ENCODE measurements around the gene PPP2R5E. TPM values are rescaled to one million over a fixed set of nuclear protein-coding genes. Genes with fewer than 3 reads are reported as not detected.
A peak's percentile ranks its signal among the peaks of the same experiment; 100 is the strongest.

Gene PPP2R5E
- total RNA-seq, 1 donor from 2014 or later = 72.0 TPM

DNA sequence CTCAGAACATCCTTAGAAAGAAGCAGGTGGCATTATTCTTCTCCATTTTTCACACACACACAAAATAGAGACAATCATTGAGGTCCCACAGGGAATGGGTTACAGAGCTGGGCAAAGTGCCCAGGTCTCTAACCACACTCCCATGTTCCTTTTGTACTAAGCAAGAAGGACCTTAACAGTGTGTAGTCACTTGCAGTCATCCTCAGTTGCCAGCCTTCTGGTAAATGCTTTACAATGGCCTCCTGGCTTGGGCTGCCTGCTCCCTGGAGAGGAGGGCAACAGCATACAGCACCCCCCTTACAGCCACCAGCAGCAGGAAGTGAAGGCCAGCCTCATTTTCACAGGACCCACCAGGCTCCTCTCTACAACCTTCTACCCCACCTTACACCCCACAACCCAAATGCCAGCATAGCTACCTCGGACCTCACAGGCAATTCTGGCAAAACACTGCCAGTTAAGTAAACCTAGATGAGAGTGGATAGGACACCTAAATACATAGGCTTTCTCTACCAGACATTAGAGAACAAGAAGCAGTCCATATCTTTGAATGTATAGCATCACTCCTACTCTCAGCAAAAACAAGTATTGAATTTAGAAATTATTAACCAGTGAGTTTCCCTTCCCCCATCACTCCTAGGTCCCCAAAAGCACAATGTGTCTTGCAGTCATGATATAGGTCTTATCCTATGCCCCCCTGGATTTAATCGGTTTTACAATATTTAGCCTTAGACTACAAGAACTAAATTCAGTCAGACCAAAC lies 88.1 kb downstream of the PPP2R5E start:
- Histone ChIP-seq H3K9me3 (ENCODE audit: low read depth) (no peaks in the 10 kb centered on the region), H3K4me2 (no peak overlapping the region), H3K27me3 (no peaks in the 10 kb centered on the region), H3K4me1 (peaks cover 6% of the 10 kb centered on the region), H3K27ac (no peak overlapping the region), H3K9ac (no peak overlapping the region), H3K79me2 (ENCODE audit: low read depth) (peaks cover 98% of the 10 kb centered on the region), H3K36me3 (no peaks in the 10 kb centered on the region), H4K20me1 (ENCODE audit: low read depth) (peaks cover 75% of the 10 kb centered on the region), H3F3A (ENCODE audit: low read depth) (no peaks in the 10 kb centered on the region), H3K4me3 (no peak overlapping the region), H2AFZ (replicated peaks) (no peak overlapping the region)
- H3K36me3 Mint-ChIP-seq = peaks cover 23% of the 10 kb centered on the region
- TF ChIP-seq, protein P1, sequence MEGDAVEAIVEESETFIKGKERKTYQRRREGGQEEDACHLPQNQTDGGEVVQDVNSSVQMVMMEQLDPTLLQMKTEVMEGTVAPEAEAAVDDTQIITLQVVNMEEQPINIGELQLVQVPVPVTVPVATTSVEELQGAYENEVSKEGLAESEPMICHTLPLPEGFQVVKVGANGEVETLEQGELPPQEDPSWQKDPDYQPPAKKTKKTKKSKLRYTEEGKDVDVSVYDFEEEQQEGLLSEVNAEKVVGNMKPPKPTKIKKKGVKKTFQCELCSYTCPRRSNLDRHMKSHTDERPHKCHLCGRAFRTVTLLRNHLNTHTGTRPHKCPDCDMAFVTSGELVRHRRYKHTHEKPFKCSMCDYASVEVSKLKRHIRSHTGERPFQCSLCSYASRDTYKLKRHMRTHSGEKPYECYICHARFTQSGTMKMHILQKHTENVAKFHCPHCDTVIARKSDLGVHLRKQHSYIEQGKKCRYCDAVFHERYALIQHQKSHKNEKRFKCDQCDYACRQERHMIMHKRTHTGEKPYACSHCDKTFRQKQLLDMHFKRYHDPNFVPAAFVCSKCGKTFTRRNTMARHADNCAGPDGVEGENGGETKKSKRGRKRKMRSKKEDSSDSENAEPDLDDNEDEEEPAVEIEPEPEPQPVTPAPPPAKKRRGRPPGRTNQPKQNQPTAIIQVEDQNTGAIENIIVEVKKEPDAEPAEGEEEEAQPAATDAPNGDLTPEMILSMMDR (IDR thresholded peaks at IDR 0.05) = no peak
- TF ChIP-seq EZH2phosphoT487 (IDR thresholded peaks at IDR 0.05) (no peak), EZH2 (IDR thresholded peaks at IDR 0.05) (no peak)
- no peaks in the 10 kb centered on the region for H3K9me3 Mint-ChIP-seq
- no peaks in the 10 kb centered on the region for H3K27me3 Mint-ChIP-seq (ENCODE audit: insufficient read depth, low read depth)
- peak overlapping the region; percentile 8 for H3K27ac Mint-ChIP-seq
- no peak overlapping the region for H3K4me3 Mint-ChIP-seq
- H3K4me1 Mint-ChIP-seq = peaks cover 8% of the 10 kb centered on the region
- DNase-seq (ENCODE audit: low spot score) = no peak

DNA sequence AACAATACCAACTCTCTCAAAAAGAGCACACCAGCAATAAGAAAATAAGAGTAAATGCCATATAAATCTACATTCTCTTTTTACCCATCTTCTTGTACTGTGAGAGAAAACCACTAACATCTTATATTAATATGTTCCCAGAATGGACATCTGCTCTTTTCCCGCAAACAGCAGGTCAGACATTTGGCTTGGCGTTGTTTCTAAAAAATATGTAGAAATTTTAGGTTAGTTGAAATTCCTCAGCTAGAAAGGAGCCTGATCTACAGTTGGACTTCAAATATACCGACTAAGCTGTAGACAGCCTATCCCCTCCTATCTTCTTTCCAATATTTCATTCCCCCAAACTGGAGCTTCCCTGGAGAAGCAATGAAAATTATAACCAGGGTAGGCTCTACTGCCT lies 88.7 kb downstream of the PPP2R5E start:
- no peaks in the 10 kb centered on the region for H3K27me3 ChIP-seq
- H3K27ac ChIP-seq = no peak overlapping the region
- Mint-ChIP-seq H3K9me3 (no peaks in the 10 kb centered on the region), H3K27ac (no peak overlapping the region), H3K4me1 (peaks cover 8% of the 10 kb centered on the region), H3K4me3 (no peak overlapping the region), H3K27me3 (ENCODE audit: insufficient read depth, low read depth) (no peaks in the 10 kb centered on the region), H3K36me3 (peaks cover 25% of the 10 kb centered on the region)
- no peaks in the 10 kb centered on the region for H3F3A ChIP-seq (ENCODE audit: low read depth)
- no peaks in the 10 kb centered on the region for H3K36me3 ChIP-seq
- no peak overlapping the region for H3K9ac ChIP-seq
- no peak for DNase-seq (ENCODE audit: low spot score)
- TF ChIP-seq, protein P1 (IDR thresholded peaks at IDR 0.05) = no peak
- TF ChIP-seq EZH2 (IDR thresholded peaks at IDR 0.05) (no peak), EZH2phosphoT487 (IDR thresholded peaks at IDR 0.05) (no peak)
- no peak overlapping the region for H3K4me3 ChIP-seq
- peaks cover 98% of the 10 kb centered on the region for H3K79me2 ChIP-seq (ENCODE audit: low read depth)
- peaks cover 6% of the 10 kb centered on the region for H3K4me1 ChIP-seq
- peaks cover 69% of the 10 kb centered on the region for H4K20me1 ChIP-seq (ENCODE audit: low read depth)
- no peak overlapping the region for H3K4me2 ChIP-seq
- H3K9me3 ChIP-seq (ENCODE audit: low read depth) = no peaks in the 10 kb centered on the region
- H2AFZ ChIP-seq (replicated peaks) = no peak overlapping the region

DNA sequence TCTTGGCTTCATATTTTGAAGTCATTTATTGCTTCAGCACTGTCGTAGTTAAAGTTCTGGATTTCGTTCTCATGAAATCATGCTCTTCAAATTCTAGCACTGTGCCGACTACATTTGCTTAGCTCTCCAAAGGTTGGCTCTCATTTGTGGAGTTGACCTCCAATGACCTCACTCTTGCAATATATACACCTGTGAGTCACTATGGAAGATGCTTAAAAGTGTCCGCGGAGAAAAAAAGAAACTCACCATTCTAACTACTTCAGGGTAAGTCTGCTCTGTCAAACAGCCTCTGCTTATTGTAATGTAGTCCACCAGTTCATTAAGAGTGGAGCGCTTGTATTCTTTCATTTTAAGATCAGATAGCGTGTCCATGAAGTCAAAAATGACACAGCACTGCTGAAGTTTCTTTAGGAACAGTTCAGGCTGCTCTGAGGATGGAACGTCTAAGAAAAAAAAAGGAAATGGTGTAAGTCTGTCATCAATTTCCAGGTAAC lies 89.7 kb downstream of the PPP2R5E start:
- no peak for TF ChIP-seq EZH2phosphoT487 (IDR thresholded peaks at IDR 0.05)
- Mint-ChIP-seq H3K27me3 (ENCODE audit: insufficient read depth, low read depth) (no peaks in the 10 kb centered on the region), H3K27ac (no peak overlapping the region), H3K36me3 (peaks cover 32% of the 10 kb centered on the region), H3K4me1 (peaks cover 8% of the 10 kb centered on the region), H3K4me3 (no peak overlapping the region), H3K9me3 (no peaks in the 10 kb centered on the region)
- H4K20me1 ChIP-seq (ENCODE audit: low read depth) = peaks cover 63% of the 10 kb centered on the region
- H3F3A ChIP-seq (ENCODE audit: low read depth) = no peaks in the 10 kb centered on the region
- DNase-seq (ENCODE audit: low spot score) = no peak
- no peak overlapping the region for H2AFZ ChIP-seq (replicated peaks)
- H3K9ac ChIP-seq = no peak overlapping the region
- H3K4me3 ChIP-seq = no peak overlapping the region
- H3K36me3 ChIP-seq = no peaks in the 10 kb centered on the region
- H3K9me3 ChIP-seq (ENCODE audit: low read depth) = no peaks in the 10 kb centered on the region
- H3K4me2 ChIP-seq = no peak overlapping the region
- H3K27me3 ChIP-seq = no peaks in the 10 kb centered on the region
- peaks cover 98% of the 10 kb centered on the region for H3K79me2 ChIP-seq (ENCODE audit: low read depth)
- no peak overlapping the region for H3K27ac ChIP-seq
- H3K4me1 ChIP-seq = peaks cover 6% of the 10 kb centered on the region

DNA sequence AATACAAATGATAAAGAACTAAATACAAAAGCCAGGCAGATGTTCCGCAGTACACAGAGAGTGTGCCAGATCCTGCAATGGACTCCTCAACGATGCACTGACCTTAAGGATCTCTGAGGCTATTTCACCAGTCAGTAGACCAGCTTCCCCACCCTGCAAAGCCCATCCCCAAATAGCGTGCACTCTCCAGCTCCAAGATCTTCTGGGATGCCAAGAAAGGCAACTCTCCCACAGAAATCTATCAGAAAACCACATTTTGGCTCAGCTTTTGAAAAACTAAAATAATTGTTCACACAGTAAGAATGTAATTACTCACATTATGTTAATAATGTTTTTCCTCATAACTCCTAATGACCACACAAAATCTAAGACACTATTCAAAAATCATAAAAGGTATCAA lies 90.4 kb downstream of the PPP2R5E start:
- Mint-ChIP-seq H3K4me3 (no peak overlapping the region), H3K36me3 (peaks cover 33% of the 10 kb centered on the region), H3K27me3 (ENCODE audit: insufficient read depth, low read depth) (no peaks in the 10 kb centered on the region), H3K4me1 (peaks cover 6% of the 10 kb centered on the region), H3K27ac (no peak overlapping the region), H3K9me3 (no peaks in the 10 kb centered on the region)
- H3K9ac ChIP-seq = no peak overlapping the region
- H3K4me1 ChIP-seq = peaks cover 6% of the 10 kb centered on the region
- no peaks in the 10 kb centered on the region for H3K9me3 ChIP-seq (ENCODE audit: low read depth)
- no peak overlapping the region for H2AFZ ChIP-seq (replicated peaks)
- no peaks in the 10 kb centered on the region for H3K27me3 ChIP-seq
- no peaks in the 10 kb centered on the region for H3F3A ChIP-seq (ENCODE audit: low read depth)
- no peaks in the 10 kb centered on the region for H3K36me3 ChIP-seq
- TF ChIP-seq EZH2phosphoT487 (IDR thresholded peaks at IDR 0.05) (no peak), EZH2 (IDR thresholded peaks at IDR 0.05) (no peak)
- TF ChIP-seq, protein P1 (IDR thresholded peaks at IDR 0.05) = no peak
- H3K4me2 ChIP-seq = no peak overlapping the region
- H3K79me2 ChIP-seq (ENCODE audit: low read depth) = peaks cover 97% of the 10 kb centered on the region
- no peak overlapping the region for H3K4me3 ChIP-seq
- H4K20me1 ChIP-seq (ENCODE audit: low read depth) = peaks cover 56% of the 10 kb centered on the region
- DNase-seq (ENCODE audit: low spot score) = no peak
- no peak overlapping the region for H3K27ac ChIP-seq
